Smooth muscle cell (in vitro differentiated cells): ENCODE data around the gene CALHM3. TPM values are rescaled to one million over a fixed set of nuclear protein-coding genes. Genes with fewer than 3 reads are reported as not detected.
"Not testable (repeated sequence)": the region's sequence is repeated elsewhere in the genome, so short reads cannot be mapped to it uniquely, and the experiment has no call there.

Experiments used
- DNase-seq: peaks from one replicate; lab custom pipeline; 2025; ENCODE audit not compliant: unreplicated experiment; lab: John Stamatoyannopoulos, UW
- H2AFZ ChIP-seq: fragments of 200-600 bp; sonication (generic); 2 replicates; pipeline ENCODE4 v1.6.0; 2016; ENCODE audit warnings: antibody characterized with exemption, low read depth, mild to moderate bottlenecking
- H3F3A ChIP-seq: fragments of 200-600 bp; sonication (generic); 2 replicates; pipeline ENCODE4 v1.6.0; 2017; ENCODE audit warnings: antibody characterized with exemption, low read depth
- H3K27ac ChIP-seq: fragments of 200-600 bp; sonication (generic); 2 replicates; pipeline ENCODE4 v1.5.1; 2016; ENCODE audit warnings: low read depth, mild to moderate bottlenecking
- H3K27me3 ChIP-seq: fragments of 200-600 bp; sonication (generic); 2 replicates; pipeline ENCODE4 v1.6.1; 2016; ENCODE audit warnings: low read depth, mild to moderate bottlenecking
- H3K36me3 ChIP-seq: fragments of 200-600 bp; sonication (generic); 2 replicates; pipeline ENCODE4 v1.5.1; 2016; ENCODE audit warnings: low read depth
- H3K4me1 ChIP-seq: fragments of 200-600 bp; sonication (generic); 2 replicates; pipeline ENCODE4 v1.5.1; 2016; ENCODE audit warnings: low read depth
- H3K4me2 ChIP-seq: fragments of 200-600 bp; sonication (generic); 2 replicates; pipeline ENCODE4 v1.6.0; 2016; ENCODE audit warnings: mild to moderate bottlenecking
- H3K4me3 ChIP-seq: fragments of 200-600 bp; sonication (generic); 2 replicates; pipeline ENCODE4 v1.5.1; 2016; ENCODE audit warnings: mild to moderate bottlenecking
- H3K79me2 ChIP-seq: fragments of 200-600 bp; sonication (generic); 2 replicates; pipeline ENCODE4 v1.6.0; 2016; ENCODE audit warnings: low read depth, mild to moderate bottlenecking
- H3K9ac ChIP-seq: fragments of 200-600 bp; sonication (generic); 2 replicates; pipeline ENCODE4 v1.6.0; 2016; ENCODE audit warnings: low read depth
- H3K9me3 ChIP-seq: fragments of 200-600 bp; sonication (generic); replicated peaks from 2 replicates; pipeline ENCODE4 v1.5.1; 2016; ENCODE audit warnings: low read depth
- H4K20me1 ChIP-seq: fragments of 200-600 bp; sonication (generic); 2 replicates; pipeline ENCODE4 v1.6.0; 2016; ENCODE audit warnings: low read depth
- CTCF ChIP-seq: fragments of 200-600 bp; sonication (generic); IDR thresholded peaks from 2 replicates; pipeline ENCODE4 v1.5.1; 2017; ENCODE audit warnings: borderline replicate concordance, mild to moderate bottlenecking, antibody characterized with exemption; ENCODE audit not compliant: insufficient read depth, poor library complexity, severe bottlenecking
- WGBS: methylation state at CpG from one replicate; pipeline ENCODE4 v1.1.7; 2016; ENCODE audit warnings: low lambda C conversion rate; 5-methylcytosine and 5-hydroxymethylcytosine counted together
- polyA plus RNA-seq: library from polyadenylated mRNA; unstranded; fragments of >200 nt; fragmentation: Nextera tagmentation; extraction: Ambion mirVana; gene quantifications from 2 replicates; pipeline ENCODE4 v1.2.1, GENCODE V29; 2016
- total RNA-seq: library from RNA; depleted of rRNA; stranded (reverse); fragments of >200 nt; gene quantifications from 2 replicates; pipeline ENCODE4 v1.2.3, GENCODE V29; 2014

The CALHM3 gene
- total and polyA plus RNA-seq, 2 experiments from 2014 or later: not detected

- WGBS: 90% methylated on average over 4 of the region's 4 CpGs
- Histone ChIP-seq H3K79me2 (no peaks in the 10 kb centered on the region), H3K4me3 (no peak overlapping the region)
Observed at GRCh38 chr10:103523683-103524082, 44.6 kb upstream of the CALHM3 start.

GRCh38 chr10:103522006-103522405, 43.0 kb upstream of the CALHM3 start:
- not testable (repeated sequence) for H3K36me3 ChIP-seq, H4K20me1 ChIP-seq, H3K27ac ChIP-seq, H3K4me2 ChIP-seq, H3K79me2 ChIP-seq, H3K9me3 ChIP-seq, H3K4me1 ChIP-seq, H3K4me3 ChIP-seq, DNase-seq, H3K27me3 ChIP-seq, H3F3A ChIP-seq, H3K9ac ChIP-seq, H2AFZ ChIP-seq
- 88% methylated on average over 7 of the region's 7 CpGs for WGBS

More at GRCh38 chr10:103523683-103524082, 44.6 kb upstream of the CALHM3 start:
- H3K4me2 ChIP-seq: no peak overlapping the region
- no peak overlapping the region for H3K9ac ChIP-seq
- H3K4me1 ChIP-seq: no peaks in the 10 kb centered on the region
- H4K20me1 ChIP-seq: no peaks in the 10 kb centered on the region
- no peaks in the 10 kb centered on the region for H3F3A ChIP-seq
- no peak overlapping the region for H3K27ac ChIP-seq
- no peaks in the 10 kb centered on the region for H3K9me3 ChIP-seq
- H3K27me3 ChIP-seq: peaks cover 3% of the 10 kb centered on the region
- TF ChIP-seq CTCF: no peak
- DNase-seq: no peak
- H2AFZ ChIP-seq: no peak overlapping the region
- H3K36me3 ChIP-seq: no peaks in the 10 kb centered on the region

DNA sequence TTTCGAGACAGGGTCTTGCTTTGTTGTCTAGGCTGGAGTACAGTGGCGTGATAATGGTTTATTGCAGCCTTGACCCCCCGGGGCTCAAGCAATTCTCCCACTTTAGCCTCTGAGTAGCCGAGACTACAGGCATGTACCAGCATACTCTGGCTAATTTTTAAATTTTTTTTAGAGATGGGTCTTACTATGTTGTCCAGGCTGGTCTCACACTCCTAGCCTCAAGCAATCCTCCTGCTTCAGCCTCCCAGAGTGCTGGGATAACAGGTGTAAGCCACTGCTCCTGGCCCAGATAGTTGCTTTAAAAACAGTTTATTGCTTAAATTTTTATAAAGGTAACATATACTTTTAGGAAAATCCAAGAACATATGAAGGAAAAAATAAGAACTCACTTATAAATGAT, 40.8 kb upstream of the CALHM3 start:
- no peaks in the 10 kb centered on the region for H3F3A ChIP-seq

GRCh38 chr10:103517234-103518085, 38.4 kb upstream of the CALHM3 start:
- DNase-seq: no peak
- no peak overlapping the region for H3K27ac ChIP-seq
- TF ChIP-seq CTCF: no peak
- H3K9ac ChIP-seq: no peak overlapping the region
- no peaks in the 10 kb centered on the region for H3K9me3 ChIP-seq
- no peaks in the 10 kb centered on the region for H3K36me3 ChIP-seq
- no peaks in the 10 kb centered on the region for H3K79me2 ChIP-seq
- H3K4me1 ChIP-seq: no peaks in the 10 kb centered on the region
- H2AFZ ChIP-seq: no peak overlapping the region
- H3F3A ChIP-seq: no peaks in the 10 kb centered on the region
- H3K4me2 ChIP-seq: no peak overlapping the region
- H4K20me1 ChIP-seq: no peaks in the 10 kb centered on the region
- 90% methylated on average over 5 of the region's 5 CpGs for whole genome bisulfite sequencing
- no peak overlapping the region for H3K4me3 ChIP-seq
- peaks cover 3% of the 10 kb centered on the region for H3K27me3 ChIP-seq

More for the DNA sequence above, 40.8 kb upstream of the CALHM3 start:
- Histone ChIP-seq H3K9me3 (no peaks in the 10 kb centered on the region), H3K79me2 (no peaks in the 10 kb centered on the region), H4K20me1 (no peaks in the 10 kb centered on the region), H2AFZ (no peak overlapping the region), H3K4me2 (no peak overlapping the region), H3K9ac (no peak overlapping the region), H3K4me1 (no peaks in the 10 kb centered on the region), H3K4me3 (no peak overlapping the region), H3K27ac (no peak overlapping the region), H3K27me3 (peaks cover 3% of the 10 kb centered on the region), H3K36me3 (no peaks in the 10 kb centered on the region)
- TF ChIP-seq CTCF: no peak
- WGBS: 91% methylated on average over 4 of the region's 4 CpGs
- DNase-seq: no peak
